ENCODE results near the gene LRRN2.

DNA sequence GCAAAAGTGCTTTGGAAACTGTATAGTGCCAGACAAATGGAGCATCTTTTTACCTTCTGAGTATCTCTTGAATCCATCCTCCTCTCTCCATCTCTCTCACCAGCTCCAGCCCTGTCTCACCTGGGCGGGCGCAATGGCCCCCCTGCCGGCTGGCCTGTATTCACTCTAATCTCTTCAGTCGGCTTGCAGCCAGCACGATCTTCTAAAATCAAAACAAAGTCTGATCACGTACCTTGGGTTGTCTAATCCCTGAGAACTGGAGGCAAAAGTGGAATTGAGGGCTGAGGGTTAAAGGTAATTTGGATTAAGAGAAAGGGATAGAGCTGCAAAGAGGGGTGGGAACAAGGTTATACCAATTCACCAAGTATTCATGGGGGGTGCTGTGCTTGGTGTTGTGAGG is 46.0 kb upstream of the LRRN2 start:
- TF ChIP-seq CTCF (IDR thresholded peaks at IDR 0.05; ENCODE audit: insufficient read depth, low read depth, low read length), result no peak
- no peak for TF ChIP-seq EZH2 (IDR thresholded peaks at IDR 0.05; ENCODE audit: insufficient read depth, low read length)

Measured in astrocyte (in vitro differentiated cells and primary cell).